Kidney (tissue), 14 donors: ENCODE results near the gene CHD6. TPM values are rescaled to one million over a fixed set of nuclear protein-coding genes. Genes with fewer than 3 reads are reported as not detected.

Experiments
- DNase-seq, 5 donors: peaks; one replicate each; pipeline ENCODE4 v3.0.0-alpha.2; 2013 to 2020
- FAIRE-seq: peaks from 2 replicates; lab custom pipeline; 2012; peaks lifted over from hg19 to GRCh38; lab: Jason Lieb, UNC
- H3K27ac ChIP-seq, 2 donors: one replicate each; pipeline ENCODE4 v1.7.0; 2013; ENCODE audit warnings: low read depth in 2 of 2, low read length in 2 of 2, inconsistent platforms in 1 of 2
- H3K27me3 ChIP-seq: one replicate; pipeline ENCODE4 v1.7.1; 2013; ENCODE audit warnings: low read length, inconsistent platforms; ENCODE audit not compliant: control insufficient read depth, insufficient read depth
- H3K36me3 ChIP-seq, 3 donors: one replicate each; pipeline versions ENCODE4 v1.7.0 to v1.7.1; 2013; ENCODE audit warnings: low read length in 3 of 3, control low read depth in 1 of 3, inconsistent platforms in 1 of 3; ENCODE audit not compliant: insufficient read depth in 3 of 3, control insufficient read depth in 2 of 3
- H3K4me1 ChIP-seq, 3 donors: one replicate each; pipeline versions ENCODE4 v1.7.0 to v1.7.1; 2013; ENCODE audit warnings: low read length in 3 of 3, inconsistent platforms in 1 of 3, low read depth in 1 of 3; ENCODE audit not compliant: control insufficient read depth in 2 of 3, insufficient read depth in 2 of 3
- H3K4me3 ChIP-seq, 3 donors: one replicate each; pipeline versions ENCODE4 v1.7.0 to v1.8.1; 2013; ENCODE audit warnings: low read length in 3 of 3, control low read depth in 1 of 3, inconsistent platforms in 1 of 3
- H3K9ac ChIP-seq, 3 donors: one replicate each; pipeline versions ENCODE4 v1.7.0 to v1.7.1; 2013; ENCODE audit warnings: low read length in 3 of 3, control low read depth in 1 of 3, inconsistent platforms in 1 of 3
- H3K9me3 ChIP-seq, 3 donors: one replicate each; pipeline versions ENCODE4 v1.7.0 to v1.7.1; 2013; ENCODE audit warnings: low read length in 3 of 3, control low read depth in 1 of 3, inconsistent platforms in 1 of 3; ENCODE audit not compliant: control insufficient read depth in 2 of 3, insufficient read depth in 1 of 3
- intact Hi-C: fragments of 100-400 bp; cut with DNase I; formaldehyde crosslinking; loops from one replicate; pipeline ENCODE4 v1.11.1; 2022
- polyA plus RNA-seq: library from polyadenylated mRNA; stranded (reverse); fragments of 350-450 nt; fragmentation: Illumina TruSeq; extraction: RNeasy Lipid Tissue Mini Kit (QIAGEN cat#74804); gene quantifications from one replicate; pipeline ENCODE4 v1.2.3, GENCODE V29; 2014; ENCODE audit warnings: low read depth, low replicate concordance; ENCODE audit not compliant: insufficient read depth
- total RNA-seq: library from RNA; stranded (reverse); fragmentation: NEBNext Ultra II Directional; extraction: Animal tissue kit (Norgen Biotek cat#: 25700); gene quantifications from one replicate; pipeline ENCODE4 v1.2.1, GENCODE V29; 2021
- TF ChIP-seq, protein P1 (sequence below): IDR thresholded peaks from 3 replicates; pipeline ENCODE4 v1.5.1; 2012; ENCODE audit warnings: mild to moderate bottlenecking, moderate library complexity, borderline replicate concordance; ENCODE audit not compliant: insufficient read depth; ENCODE audit errors: extremely low read depth
- donor health status: control.
- donor health status: control.
- donor health status: control.
- donor health status: control.
- donor health status: control.
- donor health status: DM: yes; HTN: yes; CAD: no.
- donor health status: Normal renal cell carcinoma (clear cell type).

The CHD6 gene
- total and polyA plus RNA-seq, 2 donors from 2014 or later: 4.5 to 53.5 TPM

DNA sequence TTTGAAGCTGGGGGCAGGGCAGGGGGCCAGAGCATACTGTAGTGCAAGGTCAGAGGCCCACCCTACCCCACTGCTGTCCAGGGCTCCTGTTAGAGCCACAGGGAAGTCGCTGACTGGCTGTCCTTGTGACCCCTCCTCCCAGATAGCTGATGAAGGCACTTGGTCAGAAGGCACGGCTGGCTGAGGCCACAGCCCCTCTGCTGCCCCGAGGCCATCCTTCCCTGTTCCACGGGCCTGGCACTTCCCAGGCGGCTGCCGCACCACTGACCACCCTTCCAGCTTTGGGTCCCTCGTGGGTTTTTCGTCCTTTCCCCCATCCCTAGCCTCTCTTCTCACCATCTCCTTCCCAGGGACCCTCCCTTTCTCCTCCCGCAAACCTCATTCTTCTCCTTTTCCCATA lies 242.3 kb downstream of the CHD6 start:
- Histone ChIP-seq H3K9me3 (no peaks in the 10 kb centered on the region), H3K4me3 (no peak overlapping the region), H3K27me3 (no peaks in the 10 kb centered on the region), H3K9ac (no peak overlapping the region), H3K27ac (no peak overlapping the region), H3K36me3 (no peaks in the 10 kb centered on the region), H3K4me1 (no peaks in the 10 kb centered on the region)
- intact Hi-C loops: no loop called here
- no peak for FAIRE-seq
- no peak for DNase-seq
- TF ChIP-seq, protein P1, sequence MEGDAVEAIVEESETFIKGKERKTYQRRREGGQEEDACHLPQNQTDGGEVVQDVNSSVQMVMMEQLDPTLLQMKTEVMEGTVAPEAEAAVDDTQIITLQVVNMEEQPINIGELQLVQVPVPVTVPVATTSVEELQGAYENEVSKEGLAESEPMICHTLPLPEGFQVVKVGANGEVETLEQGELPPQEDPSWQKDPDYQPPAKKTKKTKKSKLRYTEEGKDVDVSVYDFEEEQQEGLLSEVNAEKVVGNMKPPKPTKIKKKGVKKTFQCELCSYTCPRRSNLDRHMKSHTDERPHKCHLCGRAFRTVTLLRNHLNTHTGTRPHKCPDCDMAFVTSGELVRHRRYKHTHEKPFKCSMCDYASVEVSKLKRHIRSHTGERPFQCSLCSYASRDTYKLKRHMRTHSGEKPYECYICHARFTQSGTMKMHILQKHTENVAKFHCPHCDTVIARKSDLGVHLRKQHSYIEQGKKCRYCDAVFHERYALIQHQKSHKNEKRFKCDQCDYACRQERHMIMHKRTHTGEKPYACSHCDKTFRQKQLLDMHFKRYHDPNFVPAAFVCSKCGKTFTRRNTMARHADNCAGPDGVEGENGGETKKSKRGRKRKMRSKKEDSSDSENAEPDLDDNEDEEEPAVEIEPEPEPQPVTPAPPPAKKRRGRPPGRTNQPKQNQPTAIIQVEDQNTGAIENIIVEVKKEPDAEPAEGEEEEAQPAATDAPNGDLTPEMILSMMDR: no peak

DNA sequence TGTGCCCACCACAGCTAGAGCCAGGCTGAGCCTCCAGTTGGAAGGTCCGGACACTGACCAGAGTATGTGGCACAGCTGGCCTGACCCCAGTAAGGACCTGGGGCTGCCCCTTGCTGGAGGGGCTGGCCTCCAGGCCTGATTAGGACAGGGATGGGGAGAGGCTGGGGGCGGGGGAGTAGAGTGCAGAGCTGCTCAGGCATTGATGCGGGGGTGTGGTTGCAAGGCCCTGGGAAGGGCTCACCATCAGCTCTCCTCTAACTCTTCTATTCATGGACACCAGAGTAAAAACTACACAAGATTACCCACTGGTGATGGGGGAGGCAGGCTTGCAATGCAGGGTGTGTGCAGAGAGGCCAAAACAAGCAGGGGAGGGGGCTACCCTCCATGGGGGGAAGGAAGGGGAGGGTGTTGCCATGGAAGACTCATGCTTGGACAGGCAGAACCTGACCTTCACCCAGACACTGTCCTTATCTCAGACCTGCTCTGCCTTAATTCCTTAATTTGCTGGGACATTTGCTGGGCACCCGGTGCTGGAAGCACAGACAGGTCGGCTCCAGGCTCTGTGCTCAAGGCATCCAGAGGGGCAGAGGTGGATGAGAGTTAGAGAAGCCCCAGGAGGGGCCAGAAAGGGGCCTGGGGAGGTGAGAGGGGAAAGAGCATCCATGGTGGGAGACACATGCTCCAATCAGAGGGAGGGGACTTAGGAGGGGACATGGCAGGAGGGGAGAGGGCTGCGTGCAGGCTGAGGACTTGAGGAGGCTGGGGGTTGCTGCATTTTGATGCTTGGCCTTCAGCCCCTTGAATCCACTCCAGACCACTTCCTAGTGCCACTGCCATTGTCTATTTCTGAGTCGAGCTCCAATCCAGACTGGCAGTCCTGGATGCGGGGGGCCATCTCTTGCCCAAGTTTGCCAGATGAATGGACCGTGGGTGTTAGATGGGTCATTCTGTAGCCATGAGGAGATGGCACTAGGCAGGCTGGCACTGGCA lies 244.0 kb downstream of the CHD6 start:
- Histone ChIP-seq H3K4me1 (no peaks in the 10 kb centered on the region), H3K27ac (no peak overlapping the region), H3K27me3 (no peaks in the 10 kb centered on the region), H3K9me3 (no peaks in the 10 kb centered on the region), H3K9ac (no peak overlapping the region), H3K36me3 (no peaks in the 10 kb centered on the region), H3K4me3 (no peak overlapping the region)
- TF ChIP-seq, protein P1: no peak
- DNase-seq (peak in 4 of 5 donors; percentile 72 to 80 (median 77)), FAIRE-seq (no peak)
- intact Hi-C loops: no loop called here

DNA sequence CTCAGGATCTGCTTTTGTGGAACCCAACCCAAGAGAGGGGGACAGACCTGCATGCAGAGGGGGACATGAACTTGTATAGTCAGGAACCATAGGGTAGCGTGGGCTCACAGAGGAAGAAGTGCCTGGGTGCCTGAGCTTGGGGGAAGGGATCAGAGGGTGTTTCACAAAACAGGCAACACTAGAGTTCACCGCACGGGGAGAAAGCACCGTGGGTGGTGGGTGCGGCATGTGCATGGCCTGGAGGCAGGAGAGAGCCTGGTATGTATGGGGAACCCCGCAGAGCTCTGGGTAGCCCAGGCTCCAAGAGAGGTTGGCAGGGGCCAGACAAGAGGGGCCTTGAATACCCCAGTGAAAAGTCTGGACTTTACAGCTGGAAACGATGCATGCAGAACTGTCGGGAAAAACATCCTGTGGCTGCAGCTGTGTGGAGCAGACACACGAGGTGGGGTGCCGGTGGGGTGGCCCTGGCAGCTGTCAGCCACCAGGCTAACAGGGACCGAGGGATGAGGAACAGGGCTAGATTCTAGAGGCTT lies 244.9 kb downstream of the CHD6 start:
- no peak for DNase-seq
- Histone ChIP-seq H3K27me3 (no peaks in the 10 kb centered on the region), H3K36me3 (no peaks in the 10 kb centered on the region), H3K9me3 (no peaks in the 10 kb centered on the region), H3K4me3 (no peak overlapping the region), H3K4me1 (no peaks in the 10 kb centered on the region), H3K27ac (no peak overlapping the region), H3K9ac (no peak overlapping the region)
- FAIRE-seq: no peak
- intact Hi-C loops: no loop called here
- TF ChIP-seq, protein P1: no peak
